Neural progenitor cell (in vitro differentiated cells): ENCODE data around the gene SHISAL1.

Source experiments
- CTCF ChIP-seq: fragments of 200-600 bp; sonication (generic); IDR thresholded peaks from 2 replicates; pipeline ENCODE4 v1.5.1; 2017; ENCODE audit warnings: antibody characterized with exemption, mild to moderate bottlenecking
- EZH2 ChIP-seq: fragments of 200-600 bp; sonication (generic); IDR thresholded peaks from 2 replicates; pipeline ENCODE4 v1.6.1; 2017; ENCODE audit warnings: antibody characterized with exemption, mild to moderate bottlenecking, moderate library complexity
- EZH2phosphoT487 ChIP-seq: fragments of 200-600 bp; sonication (generic); IDR thresholded peaks from 2 replicates; pipeline ENCODE4 v1.6.1; 2017; ENCODE audit warnings: antibody characterized with exemption

GRCh38 chr22:44341431-44342346 is 28.9 kb upstream of the SHISAL1 start:
- TF ChIP-seq CTCF = no peak
- TF ChIP-seq EZH2 = no peak
- TF ChIP-seq EZH2phosphoT487 = no peak
